SKM-1 treated with dmso at 0.1 percent for 144 hours (cell line): ENCODE results near the gene SPG11.

ENCODE experiments used
- DNase-seq: peaks from one replicate; lab custom pipeline; 2025; ENCODE audit not compliant: unreplicated experiment; lab: John Stamatoyannopoulos, UW

Gene SPG11

GRCh38 chr15:44620081-44620480 lies 43.4 kb downstream of the SPG11 start:
- DNase-seq: no peak

- DNase-seq: no peak
These were observed 46.5 kb downstream of the SPG11 start for GRCh38 chr15:44616974-44617373.

- no peak for DNase-seq
These were observed 56.7 kb downstream of the SPG11 start for GRCh38 chr15:44606740-44607139.

- no peak for DNase-seq
These were observed 60.3 kb downstream of the SPG11 start for GRCh38 chr15:44603126-44603525.

- DNase-seq: no peak
These were observed 64.6 kb downstream of the SPG11 start for GRCh38 chr15:44598892-44599291.

GRCh38 chr15:44598066-44598465 lies 65.4 kb downstream of the SPG11 start:
- DNase-seq: no peak

- DNase-seq: no peak
These were observed 66.9 kb downstream of the SPG11 start for GRCh38 chr15:44596511-44597010.

GRCh38 chr15:44595656-44596510 lies 67.6 kb downstream of the SPG11 start:
- no peak for DNase-seq

- DNase-seq: no peak
These were observed 68.2 kb downstream of the SPG11 start for GRCh38 chr15:44595246-44595645.

- peak; percentile 7 for DNase-seq
These were observed 70.3 kb downstream of the SPG11 start for GRCh38 chr15:44593042-44593736.

GRCh38 chr15:44591326-44591725 lies 72.1 kb downstream of the SPG11 start:
- no peak for DNase-seq

GRCh38 chr15:44588541-44588940 lies 74.9 kb downstream of the SPG11 start:
- DNase-seq: no peak

GRCh38 chr15:44585633-44586032 lies 77.8 kb downstream of the SPG11 start:
- no peak for DNase-seq

- DNase-seq: peak; percentile 25
These were observed 79.2 kb downstream of the SPG11 start for GRCh38 chr15:44584162-44584749.

- DNase-seq: no peak
These were observed 83.4 kb downstream of the SPG11 start for GRCh38 chr15:44580105-44580504.

- DNase-seq: no peak
These were observed 88.7 kb downstream of the SPG11 start for GRCh38 chr15:44574734-44575133.

GRCh38 chr15:44573386-44573785 lies 90.1 kb downstream of the SPG11 start:
- no peak for DNase-seq

- no peak for DNase-seq
These were observed 93.1 kb downstream of the SPG11 start for GRCh38 chr15:44570361-44570760.

- no peak for DNase-seq
These were observed 94.1 kb downstream of the SPG11 start for GRCh38 chr15:44569316-44569715.

GRCh38 chr15:44568338-44568737 lies 95.1 kb downstream of the SPG11 start:
- DNase-seq: no peak

- no peak for DNase-seq
These were observed 97.3 kb downstream of the SPG11 start for GRCh38 chr15:44566155-44566540.
